SJSA1 (cell line): Measurements from ENCODE around the gene CINP. TPM values are rescaled to one million over a fixed set of nuclear protein-coding genes. Genes with fewer than 3 reads are reported as not detected.
A peak's percentile ranks its signal among the peaks of the same experiment; 100 is the strongest.
"Not testable (repeated sequence)": the region's sequence is repeated elsewhere in the genome, so short reads cannot be mapped to it uniquely, and the experiment has no call there.

Source experiments
- DNase-seq, 2 experiments: peaks; one replicate each; pipeline ENCODE4 v3.0.0-alpha.2; 2015 to 2020; ENCODE audit warnings: low spot score in 2 of 2, low read depth in 1 of 2
- H3K27ac ChIP-seq: fragments of 250-450 bp; sonication (Bioruptor Pico); 2 replicates; pipeline ENCODE4 v1.5.1; 2020; ENCODE audit warnings: mild to moderate bottlenecking, moderate library complexity
- H3K27me3 ChIP-seq: fragments of 250-450 bp; sonication (Bioruptor Pico); replicated peaks from 2 replicates; pipeline ENCODE4 v1.5.1; 2020; ENCODE audit warnings: mild to moderate bottlenecking, moderate library complexity
- H3K36me3 ChIP-seq: fragments of 250-450 bp; sonication (Bioruptor Pico); 2 replicates; pipeline ENCODE4 v1.5.1; 2020; ENCODE audit warnings: mild to moderate bottlenecking
- H3K4me1 ChIP-seq: fragments of 250-450 bp; sonication (Bioruptor Pico); replicated peaks from 2 replicates; pipeline ENCODE4 v1.6.1; 2021; ENCODE audit warnings: mild to moderate bottlenecking
- H3K4me3 ChIP-seq: fragments of 250-450 bp; sonication (Bioruptor Pico); 2 replicates; pipeline ENCODE4 v1.5.1; 2020; ENCODE audit warnings: mild to moderate bottlenecking
- H3K9me3 ChIP-seq: fragments of 250-450 bp; sonication (Bioruptor Pico); replicated peaks from 2 replicates; pipeline ENCODE4 v1.5.1; 2020; ENCODE audit warnings: mild to moderate bottlenecking
- total RNA-seq: library from RNA; depleted of rRNA; stranded (reverse); fragments of >200 nt; shearing (Covaris generic); gene quantifications from 2 replicates; pipeline ENCODE4 v1.2.3, GENCODE V29; 2014; rRNA removed

The CINP gene
- total RNA-seq, 1 experiment from 2014 or later: 50.8 TPM

DNA sequence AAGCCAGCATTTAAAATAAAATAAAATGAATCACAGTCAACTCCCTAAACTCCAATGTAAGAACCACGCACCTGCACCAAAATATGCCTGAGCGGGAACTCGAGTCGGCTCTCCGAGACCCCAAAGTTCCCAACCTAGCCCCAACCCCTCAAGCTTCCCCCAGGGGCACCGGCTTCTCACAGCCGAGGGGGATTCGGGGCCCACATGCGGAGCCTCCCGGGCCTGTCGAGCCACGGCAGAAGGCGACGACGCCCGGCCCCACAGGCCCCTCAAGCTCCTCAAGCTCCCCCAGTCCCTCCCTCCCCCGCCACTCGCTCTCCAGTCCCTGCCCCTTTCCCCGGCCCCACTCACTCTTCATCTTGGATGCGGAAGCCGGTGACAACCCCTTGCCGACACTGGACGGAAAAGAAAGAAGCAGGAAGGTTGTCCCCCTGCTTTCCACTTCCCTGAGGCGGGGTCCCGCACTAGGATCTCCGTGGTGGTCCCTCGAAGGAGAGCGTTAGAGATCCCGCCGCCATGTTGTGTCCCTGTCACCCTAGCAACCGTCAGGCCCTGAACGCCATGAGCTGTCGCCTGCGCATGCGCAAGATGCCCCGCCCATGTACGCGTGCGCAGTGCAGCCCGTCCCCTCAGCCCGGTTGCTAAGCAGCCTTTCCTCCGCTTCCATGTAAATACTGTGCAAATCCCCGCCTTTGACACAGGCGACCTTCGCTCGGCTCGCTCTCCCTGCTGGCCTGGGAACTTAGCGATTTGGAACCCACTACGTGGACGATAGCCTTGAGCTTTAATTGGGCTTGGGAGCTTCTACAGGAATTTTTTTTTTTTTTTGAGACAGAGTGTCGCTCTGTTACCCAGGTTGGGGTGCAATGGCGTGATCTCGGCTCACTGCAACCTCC, 57.8 kb downstream of the CINP start, which contains the start of gene MOK:
MOK (minus strand) TSS at position 554 of the 896 bp plus-strand sequence; CDS start at position 358, 196 bp downstream.
- Histone ChIP-seq H3K27ac (peak within 1 kb of the TSS; percentile 80), H3K4me3 (peak within 1 kb of the TSS; percentile 60), H3K36me3 (no peaks in the 10 kb centered on the region), H3K27me3 (no peaks in the 10 kb centered on the region), H3K4me1 (no peaks in the 10 kb centered on the region), H3K9me3 (no peaks in the 10 kb centered on the region)
- peak; percentile 89 to 94 for DNase-seq

DNA sequence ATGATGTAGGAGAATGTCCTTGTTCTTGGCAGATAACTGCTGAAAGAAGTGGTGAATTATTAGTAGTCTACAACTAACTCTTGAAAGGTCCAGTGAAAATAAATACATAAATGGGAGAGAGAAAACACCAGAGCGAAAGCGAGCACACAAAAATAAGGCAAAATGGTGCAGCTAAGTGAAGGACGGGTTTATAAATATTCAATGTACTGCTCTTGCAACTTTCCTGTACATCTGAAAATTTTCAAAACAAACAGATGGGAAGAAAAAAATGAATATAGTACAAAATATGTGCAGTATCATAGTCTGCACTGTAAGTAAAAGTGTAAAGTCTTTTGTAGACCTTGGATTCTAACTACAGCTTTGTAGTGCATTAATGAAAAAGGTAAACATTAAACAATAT, 59.0 kb downstream of the CINP start:
- DNase-seq: no peak
- Histone ChIP-seq H3K4me3 (no peak overlapping the region), H3K9me3 (no peaks in the 10 kb centered on the region), H3K27me3 (no peaks in the 10 kb centered on the region), H3K4me1 (no peaks in the 10 kb centered on the region), H3K36me3 (no peaks in the 10 kb centered on the region), H3K27ac (no peak overlapping the region)

DNA sequence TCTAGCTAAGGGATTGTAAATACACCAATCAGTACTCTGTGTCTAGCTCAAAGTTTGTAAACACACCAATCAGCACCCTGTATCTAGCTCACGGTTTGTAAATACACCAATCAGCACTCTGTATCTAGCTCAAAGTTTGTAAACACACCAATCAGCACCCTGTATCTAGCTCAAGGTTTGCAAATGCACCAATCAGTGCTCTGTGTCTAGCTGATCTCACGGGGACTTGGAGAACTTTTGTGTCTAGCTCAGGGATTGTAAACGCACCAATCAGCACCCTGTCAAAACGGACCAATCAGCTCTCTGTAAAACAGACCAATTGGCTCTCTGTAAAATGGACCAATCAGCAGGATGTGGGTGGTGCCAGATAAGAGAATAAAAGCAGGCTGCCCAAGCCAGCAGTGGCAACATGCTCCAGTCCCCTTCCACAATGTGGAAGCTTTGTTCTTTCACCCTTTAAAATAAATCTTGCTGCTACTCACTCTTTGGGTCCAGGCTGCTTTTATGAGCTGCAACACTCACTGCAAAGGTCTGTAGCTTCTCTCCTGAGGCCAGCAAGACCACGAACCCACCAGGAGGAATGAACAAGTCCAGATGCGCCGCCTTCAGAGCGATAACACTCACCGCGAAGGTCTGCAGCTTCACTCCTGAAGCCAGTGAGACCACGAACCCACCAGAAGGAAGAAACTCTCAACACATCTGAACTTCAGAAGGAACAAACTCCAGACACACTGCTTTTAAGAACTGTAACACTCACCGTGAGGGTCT, 64.2 kb downstream of the CINP start:
- not testable (repeated sequence) for H3K27ac ChIP-seq, H3K4me1 ChIP-seq, H3K4me3 ChIP-seq, DNase-seq, H3K36me3 ChIP-seq, H3K9me3 ChIP-seq, H3K27me3 ChIP-seq

Other genes starting within 250 kb of the CINP start
- gene WDR20, start 223.0 kb downstream of the CINP start, total RNA-seq: 14.6 and 19.3 TPM in 2 replicates
- 2.7 and 12.1 TPM in 2 replicates for gene MOK, start 57.7 kb downstream of the CINP start, total RNA-seq
- 4.6 and 7.4 TPM in 2 replicates for gene ZNF839, start 43.1 kb downstream of the CINP start, total RNA-seq
- 4.0 and 4.8 TPM in 2 replicates for gene TECPR2, start 51 bp upstream of the CINP start, total RNA-seq
- 28.7 and 83.8 TPM in 2 replicates for gene ANKRD9, start 146.9 kb upstream of the CINP start, total RNA-seq
- 15.4 and 21.9 TPM in 2 replicates for gene RCOR1, start 229.8 kb upstream of the CINP start, total RNA-seq